Esophagus muscularis mucosa (tissue), 4 donors: ENCODE results near the gene BBS9. TPM values are rescaled to one million over a fixed set of nuclear protein-coding genes. Genes with fewer than 3 reads are reported as not detected.

Experiments
- DNase-seq: peaks from one replicate; pipeline ENCODE4 v3.0.0-alpha.2; 2017; ENCODE audit errors: extremely low spot score
- H3K27ac ChIP-seq, 4 donors: fragments of 200-600 bp; sonication (generic); replicated peaks in 1 of 4; 1 replicate in 3 of 4; 2 replicates in 1 of 4; pipeline ENCODE4 v1.5.1; 2016 to 2019; ENCODE audit warnings: mild to moderate bottlenecking in 1 of 4
- H3K27me3 ChIP-seq, 4 donors: fragments of 200-600 bp; sonication (generic); one replicate each; pipeline versions ENCODE4 v1.5.1 to v1.6.0; 2016 to 2019
- H3K36me3 ChIP-seq, 4 donors: fragments of 200-600 bp; sonication (generic); one replicate each; pipeline ENCODE4 v1.5.1; 2016 to 2019
- H3K4me1 ChIP-seq, 4 donors: fragments of 200-600 bp; sonication (generic); one replicate each; pipeline ENCODE4 v1.5.1; 2016 to 2019
- H3K4me3 ChIP-seq, 4 donors: fragments of 200-600 bp; sonication (generic); 1 replicate in 2 of 4; 2 replicates in 2 of 4; pipeline ENCODE4 v1.5.1; 2016 to 2019; ENCODE audit warnings: mild to moderate bottlenecking in 4 of 4, moderate library complexity in 1 of 4
- H3K9me3 ChIP-seq, 4 donors: fragments of 200-600 bp; sonication (generic); 1 replicate in 3 of 4; 2 replicates in 1 of 4; pipeline ENCODE4 v1.5.1; 2016 to 2019
- EP300 ChIP-seq: sonication (generic); formaldehyde crosslinking; IDR thresholded peaks from one replicate; pipeline ENCODE4 v1.6.1; 2017; ENCODE audit warnings: antibody characterized with exemption
- POLR2A ChIP-seq: fragments of 450-650 bp; IDR thresholded peaks from one replicate; pipeline ENCODE4 v1.6.1; 2017; ENCODE audit warnings: antibody characterized with exemption, moderate library complexity, mild to moderate bottlenecking, low read depth
- POLR2AphosphoS5 ChIP-seq, 2 donors: sonication (generic); formaldehyde crosslinking; IDR thresholded peaks; one replicate each; pipeline ENCODE4 v1.6.1; 2017; ENCODE audit warnings: antibody characterized with exemption in 2 of 2
- WGBS: methylation state at CpG from one replicate; pipeline ENCODE4 v1.1.5; 2018; 5-methylcytosine and 5-hydroxymethylcytosine counted together
- intact Hi-C: fragments of 100-400 bp; cut with DNase I; formaldehyde crosslinking; loops from one replicate; pipeline ENCODE4 v1.15.1; 2023
- total RNA-seq, 4 donors: library from RNA; depleted of rRNA; stranded (reverse); fragments of >200 nt; gene quantifications; one replicate each; pipeline versions ENCODE4 v1.1.0 to v1.2.1, GENCODE V29; 2016
- TF ChIP-seq, protein P1 (sequence below), 3 experiments: fragments of 200-600 bp in 2 of 3; fragments of 450-650 bp in 1 of 3; sonication (generic) in 2 of 3; IDR thresholded peaks; one replicate each; pipeline ENCODE4 v1.5.1; 2017 to 2019; ENCODE audit warnings: antibody characterized with exemption in 3 of 3, mild to moderate bottlenecking in 2 of 3, moderate library complexity in 1 of 3

BBS9 gene
- total RNA-seq: 10 to 100 TPM; 14.7 to 20.8 (median 16.3) TPM

DNA sequence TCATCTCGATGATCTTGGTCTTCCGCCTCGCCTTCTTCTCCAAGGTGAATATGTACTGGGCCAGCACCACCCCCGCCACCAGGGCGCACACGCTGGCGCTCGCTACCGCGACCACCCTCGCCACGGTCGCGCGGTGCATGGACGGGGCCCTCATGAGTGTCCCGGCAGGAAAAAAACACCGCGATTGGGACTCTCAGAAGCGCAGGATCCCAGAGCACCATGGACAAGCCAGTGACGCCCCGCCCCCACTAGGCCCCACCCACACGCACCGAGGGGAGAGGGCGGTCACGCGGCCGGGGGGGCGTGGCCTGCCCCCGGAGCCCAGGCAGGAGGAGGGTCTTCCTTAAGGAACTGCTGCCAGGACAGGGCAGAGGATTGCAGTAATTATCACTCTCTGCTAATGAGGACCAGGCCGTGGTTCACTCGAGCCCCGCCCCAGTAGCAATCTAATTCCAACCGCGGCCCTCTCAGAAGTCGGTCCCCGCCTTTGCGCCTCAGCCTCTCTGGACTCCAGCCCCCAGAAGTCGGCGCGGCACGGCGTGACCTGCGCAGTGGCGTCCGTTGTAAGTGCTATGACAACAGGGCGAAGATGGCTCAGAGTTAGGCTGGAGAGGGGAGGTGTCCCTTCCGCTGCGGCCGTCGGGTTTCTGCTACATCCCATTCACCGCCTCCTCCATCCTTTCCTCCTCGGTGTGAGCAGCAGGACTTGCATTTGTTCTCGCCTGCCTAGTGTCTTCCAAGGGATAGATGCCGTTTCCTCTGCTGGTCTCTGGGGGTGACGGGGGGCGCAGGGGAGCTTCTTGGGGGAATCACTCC, at the start of gene BBS9:
TSS of gene BBS9 (plus strand) at position 575 of the 816 bp plus-strand sequence. CDS start 16,689 bp downstream, outside the sequence.
- Histone ChIP-seq H3K4me1 (peaks cover 14 to 28% (median 19%) of the 10 kb centered on the region in 4 donors), H3K4me3 (peak within 1 kb of the TSS; percentile 72 to 79 (median 75)), H3K27ac (peak within 1 kb of the TSS; percentile 76 to 87 (median 85)), H3K36me3 (no peaks in the 10 kb centered on the region), H3K9me3 (no peaks in the 10 kb centered on the region), H3K27me3 (no peaks in the 10 kb centered on the region)
- DNase-seq: peak; percentile 97
- WGBS: 0% methylated on average over 53 of the region's 57 CpGs
- TF ChIP-seq POLR2A (no peak), EP300 (no peak), POLR2AphosphoS5 (IDR thresholded peaks at IDR 0.05) (peak; percentile 73 to 84)
- intact Hi-C loops: no loop called here

DNA sequence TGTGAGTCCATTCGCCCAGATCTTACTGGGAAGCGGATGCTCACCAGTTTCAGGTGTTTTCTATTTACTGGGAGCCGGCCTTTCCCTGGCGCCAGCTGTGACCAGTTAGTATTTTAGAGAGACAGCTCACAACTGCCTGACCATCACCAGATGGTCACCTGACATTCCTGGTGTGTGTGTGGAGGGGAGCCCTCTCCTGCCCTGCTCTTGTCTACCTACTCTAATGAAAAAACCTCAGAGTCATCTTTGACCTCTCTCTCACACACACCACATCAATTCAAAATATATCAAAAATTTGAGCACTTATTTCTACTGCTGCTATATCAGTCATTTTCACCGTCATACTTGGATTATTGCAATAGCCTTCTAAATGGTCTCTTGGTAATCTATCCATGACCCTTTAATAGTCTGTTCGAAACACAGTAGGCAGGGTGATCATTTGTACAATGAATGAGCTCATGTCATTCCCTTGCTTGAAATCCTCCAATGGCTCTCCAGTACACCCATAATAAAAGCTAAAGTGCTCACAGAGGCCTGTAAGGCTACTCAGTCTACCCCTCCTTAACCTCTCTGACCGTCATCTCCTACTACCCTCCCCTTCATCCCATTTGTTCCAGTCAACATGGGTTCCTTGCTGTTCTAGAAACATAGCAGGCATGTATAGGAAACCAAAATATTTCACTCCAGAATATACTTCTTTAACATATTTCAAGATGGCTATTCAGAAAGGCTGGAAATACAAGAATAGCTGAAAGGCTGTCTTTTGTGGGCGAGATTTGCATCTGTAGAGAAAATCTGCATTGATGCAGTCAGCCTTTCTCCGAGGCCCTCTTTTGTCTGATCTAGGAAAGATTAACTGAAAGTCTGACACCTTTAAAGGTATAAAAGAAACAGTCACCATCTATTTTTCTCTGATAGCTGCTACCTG, 49.3 kb upstream of the BBS9 start:
- H3K4me1 ChIP-seq: no peaks in the 10 kb centered on the region
- 90% methylated on average over 9 of the region's 9 CpGs for WGBS
- H3K36me3 ChIP-seq: no peaks in the 10 kb centered on the region
- H3K27ac ChIP-seq: no peak overlapping the region
- no peak overlapping the region for H3K4me3 ChIP-seq
- no peaks in the 10 kb centered on the region for H3K27me3 ChIP-seq
- DNase-seq: no peak
- no peaks in the 10 kb centered on the region for H3K9me3 ChIP-seq
- intact Hi-C loops: no loop called here
- no peak for TF ChIP-seq EP300

DNA sequence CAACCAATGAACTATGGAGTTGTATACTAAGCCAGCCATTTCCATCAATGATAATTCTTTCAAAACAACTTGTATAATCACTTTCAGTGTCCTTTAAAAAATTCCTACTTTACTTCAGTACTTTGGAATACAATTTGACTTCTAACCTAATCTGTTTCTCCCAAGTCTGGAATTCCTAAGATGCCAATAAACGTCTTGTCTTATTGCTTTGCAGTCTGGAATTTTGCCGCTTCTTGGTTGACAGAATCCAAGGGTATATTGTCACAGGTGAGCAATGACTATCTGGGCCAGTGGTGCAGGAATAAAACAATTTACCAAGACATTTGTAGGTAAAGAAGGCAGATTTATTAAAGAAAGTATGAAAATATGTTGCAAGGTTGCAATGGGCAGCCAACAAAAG, 42.0 kb upstream of the BBS9 start:
- Histone ChIP-seq H3K4me3 (no peak overlapping the region), H3K9me3 (no peaks in the 10 kb centered on the region), H3K36me3 (no peaks in the 10 kb centered on the region), H3K4me1 (peaks cover 0 to 4% (median 0%) of the 10 kb centered on the region in 4 donors), H3K27me3 (no peaks in the 10 kb centered on the region), H3K27ac (no peak overlapping the region)
- no peak for DNase-seq
- intact Hi-C loops: no loop called here
- 25% methylated on average over 2 of the region's 2 CpGs for WGBS
- TF ChIP-seq POLR2AphosphoS5 (IDR thresholded peaks at IDR 0.05): no peak
- TF ChIP-seq, protein P1, sequence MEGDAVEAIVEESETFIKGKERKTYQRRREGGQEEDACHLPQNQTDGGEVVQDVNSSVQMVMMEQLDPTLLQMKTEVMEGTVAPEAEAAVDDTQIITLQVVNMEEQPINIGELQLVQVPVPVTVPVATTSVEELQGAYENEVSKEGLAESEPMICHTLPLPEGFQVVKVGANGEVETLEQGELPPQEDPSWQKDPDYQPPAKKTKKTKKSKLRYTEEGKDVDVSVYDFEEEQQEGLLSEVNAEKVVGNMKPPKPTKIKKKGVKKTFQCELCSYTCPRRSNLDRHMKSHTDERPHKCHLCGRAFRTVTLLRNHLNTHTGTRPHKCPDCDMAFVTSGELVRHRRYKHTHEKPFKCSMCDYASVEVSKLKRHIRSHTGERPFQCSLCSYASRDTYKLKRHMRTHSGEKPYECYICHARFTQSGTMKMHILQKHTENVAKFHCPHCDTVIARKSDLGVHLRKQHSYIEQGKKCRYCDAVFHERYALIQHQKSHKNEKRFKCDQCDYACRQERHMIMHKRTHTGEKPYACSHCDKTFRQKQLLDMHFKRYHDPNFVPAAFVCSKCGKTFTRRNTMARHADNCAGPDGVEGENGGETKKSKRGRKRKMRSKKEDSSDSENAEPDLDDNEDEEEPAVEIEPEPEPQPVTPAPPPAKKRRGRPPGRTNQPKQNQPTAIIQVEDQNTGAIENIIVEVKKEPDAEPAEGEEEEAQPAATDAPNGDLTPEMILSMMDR (IDR thresholded peaks at IDR 0.05): no peak
- no peak for TF ChIP-seq EP300
- TF ChIP-seq POLR2A: no peak

DNA sequence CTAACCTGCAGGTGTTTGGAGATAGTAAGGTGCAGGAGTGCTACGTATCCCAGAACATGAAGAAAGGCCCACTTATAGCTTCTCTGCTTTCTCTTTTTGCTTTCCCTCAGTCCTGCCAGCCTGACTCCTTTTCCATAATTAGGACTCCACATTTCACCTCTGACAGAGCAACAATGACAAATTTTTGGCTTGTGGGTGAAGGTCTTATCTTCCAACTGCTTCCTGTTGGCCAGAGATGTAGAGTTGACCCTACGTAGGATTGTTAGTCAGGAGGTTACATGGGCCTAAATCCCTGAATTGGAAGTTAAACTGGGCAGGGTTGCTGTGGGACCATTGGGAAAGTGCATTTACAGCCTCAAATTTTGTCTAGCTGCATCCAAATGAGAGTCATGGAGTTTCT, 41.5 kb upstream of the BBS9 start:
- Histone ChIP-seq H3K27ac (no peak overlapping the region), H3K36me3 (peaks cover 0 to under 1% (median 0%) of the 10 kb centered on the region in 4 donors), H3K4me1 (peaks cover 0 to 4% (median 0%) of the 10 kb centered on the region in 4 donors), H3K4me3 (no peak overlapping the region), H3K27me3 (no peaks in the 10 kb centered on the region), H3K9me3 (no peaks in the 10 kb centered on the region)
- WGBS: 96% methylated on average over 2 of the region's 2 CpGs
- no peak for TF ChIP-seq POLR2AphosphoS5 (IDR thresholded peaks at IDR 0.05)
- no peak for DNase-seq
- intact Hi-C loops: no loop called here

DNA sequence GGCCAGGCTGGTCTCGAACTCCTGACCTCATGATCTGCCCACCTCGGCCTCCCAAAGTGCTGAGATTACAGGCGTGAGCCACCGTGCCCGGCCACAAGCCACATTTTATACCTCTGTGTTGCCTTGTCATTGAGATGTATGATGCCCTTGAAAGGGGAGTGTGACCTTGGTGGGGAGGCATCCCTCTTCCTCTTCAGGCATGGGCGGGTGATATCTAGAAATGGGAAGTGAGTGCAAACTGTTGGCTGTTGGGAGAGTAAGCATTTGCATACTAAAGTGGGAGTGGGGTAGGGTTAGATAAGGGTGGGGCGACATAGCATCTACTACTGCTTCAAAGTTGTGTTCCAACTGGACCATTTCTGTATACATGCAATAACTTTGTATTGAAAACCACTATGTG, 40.2 kb upstream of the BBS9 start:
- 100% methylated on average over 4 of the region's 7 CpGs for WGBS
- H3K27ac ChIP-seq: no peak overlapping the region
- H3K27me3 ChIP-seq: no peaks in the 10 kb centered on the region
- no peak for DNase-seq
- intact Hi-C loops: no loop called here
- TF ChIP-seq POLR2AphosphoS5 (IDR thresholded peaks at IDR 0.05): no peak
- H3K4me3 ChIP-seq: no peak overlapping the region
- peaks cover 5 to 13% (median 10%) of the 10 kb centered on the region in 4 donors for H3K36me3 ChIP-seq
- no peaks in the 10 kb centered on the region for H3K9me3 ChIP-seq
- peaks cover 0 to 4% (median 0%) of the 10 kb centered on the region in 4 donors for H3K4me1 ChIP-seq

DNA sequence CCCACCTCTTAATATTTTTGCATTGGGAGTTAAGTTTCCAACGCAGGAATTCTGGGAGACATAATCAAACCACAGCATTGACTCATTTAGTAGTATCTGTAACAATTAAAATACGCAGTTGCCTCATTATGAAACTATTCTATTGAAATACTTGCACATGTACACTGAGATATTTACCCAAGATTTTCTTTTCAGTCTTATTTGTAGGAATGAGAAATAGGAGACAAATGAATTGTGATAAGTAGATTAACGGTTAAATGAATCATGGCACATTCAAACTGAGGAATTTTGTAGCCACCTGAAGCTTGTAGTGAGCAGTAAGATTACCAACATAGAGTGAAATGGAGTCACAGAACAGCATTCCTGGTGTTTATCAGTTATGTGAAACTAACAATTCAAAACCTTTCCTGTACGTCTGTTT, 38.2 kb upstream of the BBS9 start:
- Histone ChIP-seq H3K27me3 (no peaks in the 10 kb centered on the region), H3K4me3 (no peak overlapping the region), H3K9me3 (no peaks in the 10 kb centered on the region), H3K4me1 (peaks cover 0 to 4% (median 0%) of the 10 kb centered on the region in 4 donors), H3K36me3 (peaks cover 22 to 33% (median 28%) of the 10 kb centered on the region in 4 donors), H3K27ac (no peak overlapping the region)
- WGBS: 90% methylated on average over 4 of the region's 4 CpGs
- intact Hi-C loops: no loop called here
- TF ChIP-seq POLR2AphosphoS5 (IDR thresholded peaks at IDR 0.05) (no peak), POLR2A (no peak), EP300 (no peak)
- TF ChIP-seq, protein P1 (IDR thresholded peaks at IDR 0.05): no peak
- no peak for DNase-seq
